Skeletal muscle cell (primary cell): ENCODE results near the gene SVIL.

ENCODE experiments used
- DNase-seq: peaks from one replicate; pipeline ENCODE4 v3.0.0-alpha.2; 2010; ENCODE audit warnings: low read depth
- H3K4me3 ChIP-seq: 2 replicates; pipeline ENCODE4 v1.5.1; 2011; ENCODE audit warnings: low read depth, mild to moderate bottlenecking, control low read depth, low read length, moderate library complexity

The SVIL gene

DNA sequence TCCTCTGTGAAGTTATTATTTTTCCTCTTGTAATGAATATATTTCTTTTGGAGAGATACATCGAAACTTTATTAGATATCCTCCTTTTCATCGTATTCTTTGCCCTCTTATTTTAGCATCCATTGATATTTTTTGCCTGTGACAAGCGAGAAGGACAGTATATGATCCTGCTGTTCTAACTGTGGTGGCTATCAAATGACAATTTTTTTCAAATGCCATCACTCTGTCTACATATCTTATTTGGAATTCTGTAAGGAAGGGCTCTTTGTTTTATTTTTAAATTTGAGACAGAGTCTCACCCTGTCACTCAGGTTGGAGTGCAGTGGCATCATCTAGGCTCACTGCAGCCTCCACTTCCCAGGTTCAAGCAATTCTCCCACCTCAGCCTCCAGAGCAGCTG, 217.4 kb downstream of the SVIL start:
- no peak overlapping the region for H3K4me3 ChIP-seq
- DNase-seq: no peak

DNA sequence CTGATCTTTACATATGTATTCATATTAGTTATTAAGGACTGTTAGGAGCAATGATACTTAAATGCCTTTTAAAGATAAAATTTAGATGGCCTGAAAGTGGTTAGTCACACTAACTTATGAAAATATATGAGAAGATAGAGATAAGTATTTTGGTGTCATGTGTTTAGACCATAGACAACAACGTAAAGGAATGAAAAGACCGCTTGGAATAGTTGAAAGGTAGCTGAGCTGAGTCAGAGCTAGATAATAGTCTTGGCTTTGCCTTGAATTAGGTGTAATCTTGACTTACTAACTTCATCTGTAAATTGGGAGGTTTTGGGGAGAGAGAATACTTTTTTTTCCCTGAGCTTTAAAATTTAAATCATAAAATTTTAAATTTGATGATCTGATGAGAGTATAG, 218.9 kb downstream of the SVIL start:
- H3K4me3 ChIP-seq: no peak overlapping the region
- no peak for DNase-seq

DNA sequence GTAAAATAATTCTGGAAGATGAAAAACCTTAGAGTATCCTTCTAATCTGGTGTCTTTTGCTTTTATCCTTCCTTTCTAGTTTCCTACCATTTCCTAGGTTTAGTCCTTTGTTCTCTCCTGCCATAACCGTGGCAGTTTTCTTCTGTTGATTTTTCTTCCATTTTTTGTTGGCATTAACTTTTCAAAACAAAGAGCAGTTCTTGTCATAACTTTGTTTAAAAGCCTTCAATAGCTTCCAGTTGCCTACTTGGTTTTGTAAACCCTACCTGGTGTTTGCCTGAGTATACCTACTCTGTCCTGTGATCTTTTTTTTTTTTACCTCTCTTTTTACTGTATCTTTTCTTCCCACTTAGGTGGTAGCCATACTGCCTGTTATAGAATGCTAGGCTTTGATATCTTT, 220.3 kb downstream of the SVIL start:
- H3K4me3 ChIP-seq: no peak overlapping the region
- no peak for DNase-seq

DNA sequence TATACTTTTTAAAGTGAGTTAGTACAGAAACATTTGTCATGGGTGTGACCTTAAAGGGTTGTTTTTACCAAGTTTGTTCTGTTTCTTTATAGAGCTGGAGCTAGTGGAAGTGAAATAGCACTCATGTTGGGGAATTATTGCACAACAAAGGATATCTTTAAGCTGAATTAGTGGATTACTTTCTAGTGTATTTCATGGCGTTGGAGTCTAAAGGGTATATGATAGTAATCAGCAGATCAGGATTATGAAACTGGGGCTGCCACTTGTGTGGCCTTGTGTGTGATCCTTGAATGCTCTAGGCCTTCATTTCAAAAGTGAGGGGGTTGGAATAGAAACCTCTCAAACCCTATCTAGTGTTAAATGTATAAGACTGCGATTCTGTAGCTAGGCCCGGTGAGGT, 222.3 kb downstream of the SVIL start:
- H3K4me3 ChIP-seq: no peak overlapping the region
- no peak for DNase-seq

DNA sequence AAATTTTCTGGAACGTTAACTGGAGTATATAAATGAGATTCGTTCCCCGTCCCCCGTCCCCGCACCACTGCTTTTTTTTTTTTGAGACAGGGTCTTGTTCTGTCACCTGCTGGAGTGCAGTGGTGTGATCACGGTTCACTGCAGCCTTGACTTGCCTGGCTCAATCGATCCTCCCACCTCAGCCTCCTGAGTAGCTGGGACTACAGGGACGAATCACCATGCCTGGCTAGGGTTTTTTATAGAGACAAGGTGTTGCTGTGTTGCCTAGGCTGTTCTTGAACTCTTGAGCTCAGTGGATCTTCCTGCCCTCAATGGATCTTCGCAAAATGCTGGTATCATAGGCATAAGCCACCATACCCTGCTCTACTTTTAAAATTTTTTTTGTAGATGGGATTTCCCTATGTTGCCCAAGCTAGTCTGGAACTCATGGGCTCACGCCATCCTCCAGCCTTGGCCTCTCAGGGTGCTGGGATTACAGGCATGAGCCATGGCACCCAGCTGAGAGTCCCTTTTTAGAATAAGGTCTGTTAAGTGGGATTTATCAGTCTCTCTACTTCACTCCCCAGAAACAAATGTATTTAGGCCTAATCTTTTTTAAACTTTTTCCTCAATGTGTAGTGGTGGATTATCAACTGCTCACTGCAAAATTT, 223.0 kb downstream of the SVIL start:
- no peak overlapping the region for H3K4me3 ChIP-seq

DNA sequence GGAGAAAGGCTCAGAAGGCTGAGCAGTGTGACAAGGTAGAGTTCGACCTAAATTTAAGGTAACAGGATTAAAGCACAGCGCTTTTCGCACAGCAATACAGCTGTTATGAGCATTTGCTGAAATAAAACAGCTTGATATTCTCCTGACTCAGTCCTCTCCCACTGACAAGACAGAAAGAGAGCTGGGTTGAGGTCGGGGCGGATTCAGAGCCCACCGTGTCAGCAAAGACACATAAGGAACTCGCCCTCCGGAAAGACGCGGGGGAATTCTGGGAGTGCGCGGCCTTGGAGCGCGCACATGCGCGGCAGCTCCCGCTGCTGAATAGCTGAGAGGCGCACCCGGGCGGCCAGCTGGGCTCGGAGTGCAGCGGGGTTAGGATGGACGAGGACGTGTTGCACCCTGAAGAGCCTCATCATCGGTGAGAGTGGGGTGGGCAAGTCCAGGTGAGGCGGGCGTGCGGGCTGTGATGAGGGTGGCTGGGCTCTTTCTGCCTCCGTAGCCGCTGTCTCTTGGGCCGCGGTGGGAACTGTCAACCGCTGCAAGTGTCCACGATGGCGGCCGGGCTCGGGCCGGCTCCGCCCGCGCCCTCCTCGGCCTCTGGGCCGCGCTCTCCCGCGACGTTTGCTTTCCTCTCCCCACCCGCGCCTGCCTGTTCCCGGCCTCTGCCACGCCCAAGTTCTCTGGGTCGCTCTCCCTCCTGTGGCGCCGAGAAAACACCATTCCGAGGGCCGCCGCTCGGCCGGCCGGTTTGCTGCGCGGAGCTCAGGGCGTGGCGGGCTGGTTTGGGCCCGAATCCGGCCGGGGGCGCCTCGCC, 225.3 kb downstream of the SVIL start:
- DNase-seq: peak; percentile 23
- H3K4me3 ChIP-seq: peak overlapping the region; percentile 78

More for the DNA sequence above, 223.0 kb downstream of the SVIL start:
- DNase-seq: no peak

DNA sequence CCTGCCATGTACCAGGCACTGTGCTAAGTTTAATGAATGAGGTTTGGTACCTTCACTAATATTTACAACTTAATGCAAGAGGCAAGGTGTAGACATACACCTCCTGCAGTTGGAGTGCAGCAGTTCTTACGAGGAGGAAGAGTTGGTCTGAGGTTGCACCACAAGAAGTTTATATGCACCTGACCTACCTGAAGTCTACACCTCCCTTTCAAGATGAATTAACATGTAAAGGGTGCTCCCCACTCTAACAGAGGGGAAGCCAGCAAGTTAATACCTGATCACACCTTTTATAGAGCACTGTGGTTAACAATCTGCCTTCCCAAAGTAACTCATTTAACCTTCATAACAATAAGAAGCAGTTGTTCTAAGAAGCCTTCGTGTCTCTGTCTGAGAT, 225.9 kb downstream of the SVIL start:
- DNase-seq: no peak
- H3K4me3 ChIP-seq: peak overlapping the region; percentile 78
